GM12878 (cell line): ENCODE measurements around the gene CSNK2A1. TPM values are rescaled to one million over a fixed set of nuclear protein-coding genes. Genes with fewer than 3 reads are reported as not detected.

ENCODE experiments used
- ATAC-seq: fragments of 200-7000 bp; cut with Tn5 transposase; 3 replicates; pipeline ENCODE4 v1.9.1; 2020; ENCODE audit warnings: mild to moderate bottlenecking, moderate library complexity
- BruUV-seq: library from RNA; stranded (reverse); fragments of 400-500 nt; replicated peaks from 2 replicates; lab custom pipeline; 2021; lab: Mats Ljungman, UMichigan
- CTCF ChIA-PET: fragments of 300-600 bp; sonication (Branson Sonifier 250); formaldehyde crosslinking; extraction: SDS; loops from one replicate; lab custom pipeline; 2021; ENCODE audit warnings: inconsistent platforms; lab: Yijun Ruan, JAX
- POLR2A ChIA-PET: fragments of 350-600 bp; formaldehyde crosslinking; extraction: SDS; loops from one replicate; lab custom pipeline; 2021; ENCODE audit warnings: inconsistent platforms; lab: Charles Lee
- RAD21 ChIA-PET: fragments of 300-600 bp; sonication (Branson Sonifier 250); formaldehyde crosslinking; loops from one replicate; lab custom pipeline; 2023; ENCODE audit warnings: antibody characterized with exemption; ENCODE audit not compliant: unreplicated experiment; lab: Charles Lee
- SMC1A ChIA-PET: fragments of 300-600 bp; sonication (Branson Sonifier 250); formaldehyde crosslinking; loops from one replicate; lab custom pipeline; 2023; ENCODE audit not compliant: unreplicated experiment, uncharacterized antibody; lab: Charles Lee
- DNase-seq: peaks from one replicate; pipeline ENCODE4 v3.0.0-alpha.2; 2011; ENCODE audit warnings: low read depth, low spot score
- FAIRE-seq: peaks from 3 replicates; lab custom pipeline; 2011; peaks lifted over from hg19 to GRCh38; lab: Jason Lieb, UNC
- H2AFZ ChIP-seq: 2 replicates; pipeline ENCODE4 v1.6.0; 2011; ENCODE audit warnings: low read depth, low read length, control low read depth; ENCODE audit not compliant: control insufficient read depth
- H3K27ac ChIP-seq: 2 replicates; pipeline ENCODE4 v1.5.1; 2011; ENCODE audit warnings: control low read depth; ENCODE audit not compliant: control insufficient read depth, insufficient read depth
- H3K27me3 ChIP-seq, 2 experiments: replicated peaks in 1 of 2; 2 replicates each; pipeline versions ENCODE4 v1.6.0 to v1.6.1; 2011; ENCODE audit warnings: low read length in 1 of 2; ENCODE audit not compliant: control insufficient read depth in 2 of 2, insufficient read depth in 2 of 2
- H3K36me3 ChIP-seq, 2 experiments: 2 replicates each; pipeline ENCODE4 v1.5.1; 2011; ENCODE audit warnings: low read length in 1 of 2; ENCODE audit not compliant: control insufficient read depth in 2 of 2, insufficient read depth in 2 of 2
- H3K4me1 ChIP-seq: 2 replicates; pipeline ENCODE4 v1.6.1; 2011; ENCODE audit warnings: mild to moderate bottlenecking, low read length, moderate library complexity, mixed read lengths; ENCODE audit not compliant: control insufficient read depth, insufficient read depth
- H3K4me2 ChIP-seq: 2 replicates; pipeline ENCODE4 v1.6.0; 2011; ENCODE audit warnings: control low read depth; ENCODE audit not compliant: control insufficient read depth, insufficient read depth
- H3K4me3 ChIP-seq: fragments of 200-600 bp; sonication (generic); 2 replicates; pipeline ENCODE4 v1.5.1; 2016
- H3K79me2 ChIP-seq: 2 replicates; pipeline ENCODE4 v1.6.0; 2011; ENCODE audit warnings: low read length; ENCODE audit not compliant: control insufficient read depth, insufficient read depth
- H3K9ac ChIP-seq: 2 replicates; pipeline ENCODE4 v1.8.0; 2011; ENCODE audit warnings: low read length, control low read depth, mixed read lengths; ENCODE audit not compliant: control insufficient read depth, insufficient read depth
- H3K9me3 ChIP-seq: replicated peaks from 3 replicates; pipeline ENCODE4 v1.5.1; 2011; ENCODE audit warnings: mild to moderate bottlenecking, low read length; ENCODE audit not compliant: control insufficient read depth, insufficient read depth
- H4K20me1 ChIP-seq: 2 replicates; pipeline ENCODE4 v1.6.0; 2011; ENCODE audit not compliant: control insufficient read depth, insufficient read depth
- MTA2 ChIP-seq: fragments of 450-650 bp; IDR thresholded peaks from 2 replicates; pipeline ENCODE4 v1.6.1; 2016; ENCODE audit warnings: low read depth, mild to moderate bottlenecking, moderate library complexity
- NFYA ChIP-seq: IDR thresholded peaks from 2 replicates; pipeline ENCODE4 v1.6.1; 2011; ENCODE audit warnings: low read depth, mild to moderate bottlenecking, low read length, improper control_type of control experiment, borderline replicate concordance
- TCF12 ChIP-seq: IDR thresholded peaks from 2 replicates; pipeline ENCODE4 v1.6.1; 2011; ENCODE audit warnings: low read depth, mild to moderate bottlenecking, low read length
- TCF3 ChIP-seq: IDR thresholded peaks from 2 replicates; pipeline ENCODE4 v1.6.1; 2012; ENCODE audit warnings: low read depth, mild to moderate bottlenecking, low read length, borderline replicate concordance; ENCODE audit not compliant: insufficient read depth
- WGBS: methylation state at CpG from one replicate; pipeline ENCODE4 v1.1.6; 2016; ENCODE audit warnings: low lambda C conversion rate; ENCODE audit not compliant: insufficient replicate concordance, insufficient coverage; ENCODE audit errors: missing lambda C conversion rate; 5-methylcytosine and 5-hydroxymethylcytosine counted together
- in situ Hi-C: fragments of 300-500 bp; cut with MboI; formaldehyde crosslinking; loops from 9 replicates; pipeline ENCODE4 v1.14.3; 2018; ENCODE audit warnings: mixed read lengths
- intact Hi-C: fragments of 100-400 bp; cut with micrococcal nuclease; formaldehyde crosslinking; loops from one replicate; pipeline ENCODE4 v1.14.2; 2022; ENCODE audit not compliant: unreplicated experiment
- polyA plus RNA-seq, 11 experiments: library from polyadenylated mRNA; depleted of rRNA in 4 of 11; unstranded in 6 of 11; stranded (reverse) in 5 of 11; fragments of >200 nt; fragmentation: Nextera tagmentation in 4 of 11; fragmentation: Illumina TruSeq in 1 of 11; extraction: Ambion mirVana in 4 of 11; extraction: Trizol in 1 of 11; gene quantifications; 1 replicate in 1 of 11; 2 replicates in 10 of 11; pipeline versions ENCODE4 v1.2.1 to v1.2.3, GENCODE V29; 2011 to 2016; ENCODE audit warnings: inconsistent platforms in 2 of 11, missing spikeins in 2 of 11, low read depth in 1 of 11
- total RNA-seq, 4 experiments: library from RNA; depleted of rRNA in 3 of 4; stranded (reverse); fragments of >200 nt in 3 of 4; fragmentation: Illumina TruSeq in 1 of 4; extraction: Trizol in 1 of 4; gene quantifications; 2 replicates each; pipeline versions ENCODE4 v1.2.1 to v1.2.3, GENCODE V29; 2013 to 2021

The CSNK2A1 gene
- total and polyA plus RNA-seq, 10 of the 15 experiments (the other 5 are each of a cell fraction or from before 2014, with no cell fraction given) = 47.6 to 199 (median 95.0) TPM

DNA sequence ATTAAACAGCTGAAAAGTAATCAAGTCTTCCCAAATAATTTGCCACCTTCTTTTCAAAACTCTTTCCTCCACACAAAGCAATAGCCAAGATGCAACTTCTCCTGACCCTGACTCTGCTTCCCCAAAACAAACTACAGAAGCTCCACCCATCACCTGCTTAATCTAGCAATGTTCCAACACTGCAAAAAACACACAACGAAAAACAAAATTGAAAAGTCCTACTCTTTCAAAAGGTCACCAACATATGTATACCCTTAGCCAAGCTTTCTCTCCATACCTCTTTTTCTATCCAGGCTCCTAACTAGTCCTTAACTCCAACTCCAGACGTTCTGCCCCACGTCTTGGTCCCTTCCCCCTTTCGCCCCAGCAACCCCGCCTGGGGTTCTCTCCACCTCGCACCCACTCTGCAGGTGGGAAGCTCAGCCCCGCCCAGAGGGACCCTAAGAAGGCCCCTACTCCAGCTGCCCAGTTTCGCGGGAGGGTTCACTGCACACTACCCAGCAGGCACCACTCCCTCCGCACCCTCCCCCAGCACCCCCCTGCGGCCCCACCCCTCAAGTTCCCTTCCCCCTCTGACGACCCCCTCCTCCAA lies 717 bp downstream of the CSNK2A1 start:
- RAD21 ChIA-PET = interaction anchor here (0.5 to 1.7 kb wide), 8 partner anchors 18 to 195 kb away, joined by 3 to 5 read pairs (median 3); partner anchors contain the start of genes NRSN2 and TRIB3
- SMC1A ChIA-PET = interaction anchor here (1.4 to 2.7 kb wide), 4 partner anchors 8 to 79 kb away, joined by 3 to 7 read pairs (median 6); no protein-coding TSS in a partner anchor
- DNase-seq (no peak), ATAC-seq (peak; percentile 62), FAIRE-seq (no peak)
- peak overlapping the region; percentile 88 for H3K9ac ChIP-seq
- no peak overlapping the region for H2AFZ ChIP-seq
- in situ Hi-C loops (no loop called here), intact Hi-C loops (loop anchor here (2.0 kb wide), 1 partner anchor 188 kb away; no protein-coding TSS in a partner anchor)
- H3K79me2 ChIP-seq = peaks cover 57% of the 10 kb centered on the region
- peak overlapping the region; percentile 88 for H3K4me3 ChIP-seq
- no TSS peak for BruUV-seq
- peaks cover 9% of the 10 kb centered on the region; the same call in 2 of the 3 replicates for H3K9me3 ChIP-seq
- no peaks in the 10 kb centered on the region for H3K27me3 ChIP-seq
- peaks cover 12% of the 10 kb centered on the region for H4K20me1 ChIP-seq
- POLR2A ChIA-PET = interaction anchor here (0.5 to 1.3 kb wide), 4 partner anchors 12 to 291 kb away, joined by 3 to 4 read pairs (median 3); partner anchors contain the start of gene FAM110A
- TF ChIP-seq TCF3 (no peak), MTA2 (no peak), NFYA (no peak), TCF12 (0 out of 2 replicates have a peak, but pooled peaks have one; percentile 17)
- CTCF ChIA-PET = interaction anchor here (1.3 to 3.5 kb wide), 5 partner anchors 10 to 103 kb away, joined by 4 to 26 read pairs (median 6); no protein-coding TSS in a partner anchor
- peak overlapping the region; percentile 90 for H3K27ac ChIP-seq
- H3K4me1 ChIP-seq = peaks cover 13% of the 10 kb centered on the region
- 5% methylated on average over 7 of the region's 12 CpGs for WGBS
- peak overlapping the region; percentile 83 for H3K4me2 ChIP-seq
- peaks cover 0 to 8% of the 10 kb centered on the region in 2 experiments; a peak in 1 of 4 replicates for H3K36me3 ChIP-seq
